Measurements from ENCODE around the gene SLC2A1. TPM values are rescaled to one million over a fixed set of nuclear protein-coding genes. Genes with fewer than 3 reads are reported as not detected.
"Not testable (repeated sequence)": the region's sequence is repeated elsewhere in the genome, so short reads cannot be mapped to it uniquely, and the experiment has no call there.

Gene SLC2A1
- total RNA-seq, 1 donor from 2014 or later: 506 TPM

DNA sequence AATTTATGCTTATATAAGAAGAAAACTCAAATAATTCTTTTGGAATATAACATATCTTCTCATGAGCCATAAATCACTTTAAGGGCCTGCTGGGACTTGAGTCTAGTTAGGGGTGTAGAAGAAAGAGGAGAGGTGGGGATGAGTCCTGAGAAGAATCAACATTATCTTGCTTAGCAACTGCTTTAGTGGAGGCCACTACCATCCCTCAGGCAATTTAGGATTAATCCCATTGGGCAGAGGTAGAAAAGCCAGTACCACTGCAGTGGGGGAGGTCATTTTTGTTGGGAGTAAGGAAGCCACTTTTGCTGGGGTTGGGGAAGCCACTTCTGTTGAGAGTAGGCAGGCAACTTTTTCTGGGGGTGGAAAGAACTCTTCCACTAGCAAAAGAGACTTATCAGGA lies 47.7 kb downstream of the SLC2A1 start:
- H3K36me3 Mint-ChIP-seq (ENCODE audit: low read depth, unreplicated experiment): peaks cover under 1% of the 10 kb centered on the region
- FAIRE-seq: no peak
- no peaks in the 10 kb centered on the region for H3K4me1 ChIP-seq (ENCODE audit: insufficient read depth, low read length)

GRCh38 chr1:42908046-42908445 lies 50.6 kb downstream of the SLC2A1 start:
- H4K20me1 ChIP-seq (ENCODE audit: insufficient read depth, low read length): no peaks in the 10 kb centered on the region
- no peak overlapping the region for H3K9ac ChIP-seq (ENCODE audit: low read length)
- H2AFZ ChIP-seq (ENCODE audit: low read depth, low read length): no peak overlapping the region
- Mint-ChIP-seq H3K9me3 (ENCODE audit: unreplicated experiment) (no peaks in the 10 kb centered on the region), H3K36me3 (ENCODE audit: low read depth, unreplicated experiment) (no peaks in the 10 kb centered on the region), H3K27ac (ENCODE audit: unreplicated experiment) (no peak overlapping the region), H3K27me3 (ENCODE audit: low read depth, unreplicated experiment) (peaks cover 2% of the 10 kb centered on the region), H3K4me1 (ENCODE audit: low read depth, unreplicated experiment) (no peaks in the 10 kb centered on the region), H3K4me3 (ENCODE audit: unreplicated experiment) (no peak overlapping the region)
- no peak for DNase-seq (ENCODE audit: low read depth)
- H3K4me1 ChIP-seq (ENCODE audit: insufficient read depth, low read length): no peaks in the 10 kb centered on the region
- no peaks in the 10 kb centered on the region for H3K9me3 ChIP-seq (ENCODE audit: insufficient read depth, low read depth, low read length)
- H3K79me2 ChIP-seq (ENCODE audit: insufficient read depth, low read length): no peaks in the 10 kb centered on the region
- no peaks in the 10 kb centered on the region for H3K36me3 ChIP-seq (ENCODE audit: insufficient read depth, low read length)
- H3K4me2 ChIP-seq (ENCODE audit: low read length): no peak overlapping the region
- no peak overlapping the region for H3K27ac ChIP-seq (ENCODE audit: low read depth, low read length)
- H3K27me3 ChIP-seq (ENCODE audit: insufficient read depth, low read length): peaks cover 3% of the 10 kb centered on the region
- FAIRE-seq: no peak
- no peak for TF ChIP-seq EZH2 (IDR thresholded peaks at IDR 0.05; ENCODE audit: insufficient read depth, low read length)
- TF ChIP-seq, protein P1, sequence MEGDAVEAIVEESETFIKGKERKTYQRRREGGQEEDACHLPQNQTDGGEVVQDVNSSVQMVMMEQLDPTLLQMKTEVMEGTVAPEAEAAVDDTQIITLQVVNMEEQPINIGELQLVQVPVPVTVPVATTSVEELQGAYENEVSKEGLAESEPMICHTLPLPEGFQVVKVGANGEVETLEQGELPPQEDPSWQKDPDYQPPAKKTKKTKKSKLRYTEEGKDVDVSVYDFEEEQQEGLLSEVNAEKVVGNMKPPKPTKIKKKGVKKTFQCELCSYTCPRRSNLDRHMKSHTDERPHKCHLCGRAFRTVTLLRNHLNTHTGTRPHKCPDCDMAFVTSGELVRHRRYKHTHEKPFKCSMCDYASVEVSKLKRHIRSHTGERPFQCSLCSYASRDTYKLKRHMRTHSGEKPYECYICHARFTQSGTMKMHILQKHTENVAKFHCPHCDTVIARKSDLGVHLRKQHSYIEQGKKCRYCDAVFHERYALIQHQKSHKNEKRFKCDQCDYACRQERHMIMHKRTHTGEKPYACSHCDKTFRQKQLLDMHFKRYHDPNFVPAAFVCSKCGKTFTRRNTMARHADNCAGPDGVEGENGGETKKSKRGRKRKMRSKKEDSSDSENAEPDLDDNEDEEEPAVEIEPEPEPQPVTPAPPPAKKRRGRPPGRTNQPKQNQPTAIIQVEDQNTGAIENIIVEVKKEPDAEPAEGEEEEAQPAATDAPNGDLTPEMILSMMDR (IDR thresholded peaks at IDR 0.05; ENCODE audit: insufficient read depth, low read depth, low read length): no peak
- no peak overlapping the region for H3K4me3 ChIP-seq (ENCODE audit: insufficient read depth, low read depth, low read length)

More for the DNA sequence above, 47.7 kb downstream of the SLC2A1 start:
- Mint-ChIP-seq H3K4me3 (ENCODE audit: unreplicated experiment) (no peak overlapping the region), H3K9me3 (ENCODE audit: unreplicated experiment) (peaks cover 13% of the 10 kb centered on the region), H3K4me1 (ENCODE audit: low read depth, unreplicated experiment) (no peaks in the 10 kb centered on the region), H3K27ac (ENCODE audit: unreplicated experiment) (no peak overlapping the region), H3K27me3 (ENCODE audit: low read depth, unreplicated experiment) (no peaks in the 10 kb centered on the region)
- Histone ChIP-seq H3K79me2 (ENCODE audit: insufficient read depth, low read length) (no peaks in the 10 kb centered on the region), H3K4me3 (ENCODE audit: insufficient read depth, low read depth, low read length) (no peak overlapping the region), H3K36me3 (ENCODE audit: insufficient read depth, low read length) (no peaks in the 10 kb centered on the region), H3K9ac (ENCODE audit: low read length) (no peak overlapping the region), H2AFZ (ENCODE audit: low read depth, low read length) (no peak overlapping the region), H3K27ac (ENCODE audit: low read depth, low read length) (no peak overlapping the region), H4K20me1 (ENCODE audit: insufficient read depth, low read length) (no peaks in the 10 kb centered on the region), H3K27me3 (ENCODE audit: insufficient read depth, low read length) (no peaks in the 10 kb centered on the region), H3K4me2 (ENCODE audit: low read length) (no peak overlapping the region), H3K9me3 (ENCODE audit: insufficient read depth, low read depth, low read length) (no peaks in the 10 kb centered on the region)
- DNase-seq (ENCODE audit: low read depth): no peak
- TF ChIP-seq, protein P1 (IDR thresholded peaks at IDR 0.05; ENCODE audit: insufficient read depth, low read depth, low read length): no peak
- no peak for TF ChIP-seq EZH2 (IDR thresholded peaks at IDR 0.05; ENCODE audit: insufficient read depth, low read length)

GRCh38 chr1:42904434-42904833 lies 54.2 kb downstream of the SLC2A1 start:
- Histone ChIP-seq H2AFZ (ENCODE audit: low read depth, low read length) (no peak overlapping the region), H3K9me3 (ENCODE audit: insufficient read depth, low read depth, low read length) (no peaks in the 10 kb centered on the region)

DNA sequence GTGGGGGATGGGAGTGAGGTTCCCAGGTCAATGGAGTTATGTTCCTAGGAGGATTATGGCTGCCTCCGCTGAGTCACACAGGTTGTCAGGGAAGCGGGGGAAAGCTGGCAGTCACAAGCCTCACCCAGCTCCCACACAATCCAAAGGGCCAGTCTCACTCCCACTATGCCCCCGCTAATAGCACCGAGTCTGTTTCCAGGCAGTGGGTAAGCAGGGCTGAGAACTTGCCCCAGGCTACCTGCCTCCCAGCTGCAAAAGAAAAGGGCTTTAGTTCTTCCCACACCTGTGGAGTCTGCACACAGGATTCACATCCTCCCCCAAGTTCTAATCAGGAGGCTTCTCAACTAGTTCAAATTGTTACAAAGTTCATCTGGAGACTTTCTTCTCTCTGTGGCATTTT lies 58.7 kb downstream of the SLC2A1 start:
- not testable (repeated sequence) for H3K9me3 ChIP-seq (ENCODE audit: insufficient read depth, low read depth, low read length); H3K27ac Mint-ChIP-seq (ENCODE audit: unreplicated experiment); FAIRE-seq; H3K36me3 ChIP-seq (ENCODE audit: insufficient read depth, low read length); H4K20me1 ChIP-seq (ENCODE audit: insufficient read depth, low read length); H3K4me1 Mint-ChIP-seq (ENCODE audit: low read depth, unreplicated experiment); H3K27ac ChIP-seq (ENCODE audit: low read depth, low read length); H3K4me3 Mint-ChIP-seq (ENCODE audit: unreplicated experiment); H3K79me2 ChIP-seq (ENCODE audit: insufficient read depth, low read length); H3K27me3 ChIP-seq (ENCODE audit: insufficient read depth, low read length); H3K4me3 ChIP-seq (ENCODE audit: insufficient read depth, low read depth, low read length); H3K36me3 Mint-ChIP-seq (ENCODE audit: low read depth, unreplicated experiment); H3K27me3 Mint-ChIP-seq (ENCODE audit: low read depth, unreplicated experiment); DNase-seq (ENCODE audit: low read depth); H3K4me1 ChIP-seq (ENCODE audit: insufficient read depth, low read length); H2AFZ ChIP-seq (ENCODE audit: low read depth, low read length); H3K9ac ChIP-seq (ENCODE audit: low read length); H3K4me2 ChIP-seq (ENCODE audit: low read length)
- H3K9me3 Mint-ChIP-seq (ENCODE audit: unreplicated experiment): peaks cover 12% of the 10 kb centered on the region

More at GRCh38 chr1:42904434-42904833, 54.2 kb downstream of the SLC2A1 start:
- Histone ChIP-seq H3K27ac (ENCODE audit: low read depth, low read length) (no peak overlapping the region), H3K27me3 (ENCODE audit: insufficient read depth, low read length) (peaks cover 3% of the 10 kb centered on the region), H4K20me1 (ENCODE audit: insufficient read depth, low read length) (no peaks in the 10 kb centered on the region), H3K36me3 (ENCODE audit: insufficient read depth, low read length) (no peaks in the 10 kb centered on the region), H3K4me2 (ENCODE audit: low read length) (no peak overlapping the region), H3K4me3 (ENCODE audit: insufficient read depth, low read depth, low read length) (no peak overlapping the region), H3K4me1 (ENCODE audit: insufficient read depth, low read length) (no peaks in the 10 kb centered on the region), H3K9ac (ENCODE audit: low read length) (no peak overlapping the region), H3K79me2 (ENCODE audit: insufficient read depth, low read length) (no peaks in the 10 kb centered on the region)
- FAIRE-seq (no peak), DNase-seq (ENCODE audit: low read depth) (no peak)
- Mint-ChIP-seq H3K4me1 (ENCODE audit: low read depth, unreplicated experiment) (no peaks in the 10 kb centered on the region), H3K27ac (ENCODE audit: unreplicated experiment) (no peak overlapping the region), H3K4me3 (ENCODE audit: unreplicated experiment) (no peak overlapping the region), H3K36me3 (ENCODE audit: low read depth, unreplicated experiment) (no peaks in the 10 kb centered on the region), H3K9me3 (ENCODE audit: unreplicated experiment) (no peaks in the 10 kb centered on the region), H3K27me3 (ENCODE audit: low read depth, unreplicated experiment) (peaks cover 4% of the 10 kb centered on the region)
- TF ChIP-seq, protein P1 (IDR thresholded peaks at IDR 0.05; ENCODE audit: insufficient read depth, low read depth, low read length): no peak
- no peak for TF ChIP-seq EZH2 (IDR thresholded peaks at IDR 0.05; ENCODE audit: insufficient read depth, low read length)
